HEK293T (cell line): ENCODE results near the gene RHOJ.

Experiments
- CTCF ChIA-PET: fragments of 350-600 bp; formaldehyde crosslinking; extraction: SDS; loops from one replicate; lab custom pipeline; 2021; ENCODE audit warnings: antibody characterized with exemption, inconsistent platforms; lab: Yijun Ruan, JAX
- POLR2A ChIA-PET: fragments of 350-600 bp; formaldehyde crosslinking; extraction: SDS; loops from one replicate; lab custom pipeline; 2020; ENCODE audit warnings: antibody characterized with exemption, inconsistent platforms; lab: Yijun Ruan, JAX
- DNase-seq: peaks from one replicate; pipeline ENCODE4 v3.0.0; 2012; ENCODE audit warnings: mixed read lengths; ENCODE audit errors: extremely low spot score
- ARNT ChIP-seq: fragments of 450-650 bp; IDR thresholded peaks from 2 replicates; pipeline ENCODE4 v1.6.1; 2017; ENCODE audit warnings: mild to moderate bottlenecking
- BHLHE40 ChIP-seq: fragments of 450-650 bp; IDR thresholded peaks from 2 replicates; pipeline ENCODE4 v1.6.1; 2016; ENCODE audit warnings: mild to moderate bottlenecking, moderate library complexity, borderline replicate concordance
- CTBP1 ChIP-seq: fragments of 450-650 bp; IDR thresholded peaks from 2 replicates; pipeline ENCODE4 v1.6.1; 2016; ENCODE audit warnings: borderline replicate concordance
- ELF4 ChIP-seq: fragments of 450-650 bp; IDR thresholded peaks from 2 replicates; pipeline ENCODE4 v1.6.1; 2017; ENCODE audit warnings: antibody characterized with exemption
- FOXA1 ChIP-seq: fragments of 450-650 bp; IDR thresholded peaks from 2 replicates; pipeline ENCODE4 v1.6.1; 2016; ENCODE audit warnings: mild to moderate bottlenecking
- FOXK2 ChIP-seq: fragments of 450-650 bp; IDR thresholded peaks from 2 replicates; pipeline ENCODE4 v1.6.1; 2016; ENCODE audit warnings: mild to moderate bottlenecking
- FOXM1 ChIP-seq: fragments of 450-650 bp; IDR thresholded peaks from 2 replicates; pipeline ENCODE4 v1.6.1; 2017; ENCODE audit warnings: mild to moderate bottlenecking, borderline replicate concordance
- HDGF ChIP-seq: fragments of 450-650 bp; IDR thresholded peaks from 2 replicates; pipeline ENCODE4 v1.6.1; 2017; ENCODE audit warnings: antibody characterized with exemption, borderline replicate concordance
- L3MBTL2 ChIP-seq: fragments of 450-650 bp; conservative IDR thresholded peaks from 2 replicates; pipeline ENCODE4 v1.6.1; 2016; ENCODE audit warnings: mild to moderate bottlenecking
- LEF1 ChIP-seq: fragments of 450-650 bp; IDR thresholded peaks from 2 replicates; pipeline ENCODE4 v1.6.1; 2017; ENCODE audit warnings: mild to moderate bottlenecking, borderline replicate concordance
- NFRKB ChIP-seq: fragments of 450-650 bp; IDR thresholded peaks from 2 replicates; pipeline ENCODE4 v1.6.1; 2016; ENCODE audit warnings: mild to moderate bottlenecking, moderate library complexity
- SP1 ChIP-seq: fragments of 450-650 bp; IDR thresholded peaks from 2 replicates; pipeline ENCODE4 v1.6.1; 2017
- SUZ12 ChIP-seq: fragments of 450-650 bp; IDR thresholded peaks from 2 replicates; pipeline ENCODE4 v1.6.1; 2016; ENCODE audit warnings: mild to moderate bottlenecking
- TARDBP ChIP-seq: fragments of 450-650 bp; IDR thresholded peaks from 2 replicates; pipeline ENCODE4 v1.6.1; 2016
- ZNF384 ChIP-seq: fragments of 450-650 bp; IDR thresholded peaks from 2 replicates; pipeline ENCODE4 v1.6.1; 2016
- TF ChIP-seq, protein P1 (sequence below): fragments of 450-650 bp; IDR thresholded peaks from 2 replicates; pipeline ENCODE4 v1.6.1; 2016

Gene RHOJ

GRCh38 chr14:63290741-63291430 lies 86.6 kb downstream of the RHOJ start:
- ChIA-PET POLR2A (no interaction called here), CTCF (no interaction called here)
- TF ChIP-seq CTBP1 (no peak), ZNF384 (no peak), FOXA1 (no peak), FOXM1 (no peak), L3MBTL2 (no peak), NFRKB (no peak), SP1 (no peak), ELF4 (no peak), BHLHE40 (no peak), TARDBP (no peak), ARNT (no peak), HDGF (no peak), SUZ12 (no peak)
- DNase-seq = no peak

DNA sequence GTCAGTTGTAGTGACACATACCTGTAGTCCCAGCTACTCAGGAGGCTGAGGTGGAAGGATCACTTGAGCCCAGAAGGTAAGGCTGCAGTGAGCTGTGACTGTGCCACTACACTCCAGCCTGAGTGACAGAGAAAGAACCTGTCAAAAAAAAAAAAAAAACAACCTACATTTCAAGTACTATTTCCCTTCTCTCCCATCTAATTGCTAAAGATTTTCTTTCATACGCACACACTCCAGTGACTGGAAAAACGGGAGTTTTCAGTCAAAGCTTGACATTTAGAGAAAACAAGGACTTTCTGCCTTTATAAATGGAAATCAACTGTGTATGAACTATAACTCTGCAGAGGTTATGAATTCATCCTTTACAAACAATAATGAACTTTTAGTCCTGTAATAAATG lies 88.6 kb downstream of the RHOJ start:
- TF ChIP-seq SUZ12 (no peak), LEF1 (no peak), FOXM1 (no peak), FOXA1 (no peak), ARNT (no peak), FOXK2 (no peak), ELF4 (no peak), SP1 (no peak), ZNF384 (no peak), BHLHE40 (no peak), NFRKB (no peak), L3MBTL2 (no peak), TARDBP (no peak), CTBP1 (no peak), HDGF (no peak)
- TF ChIP-seq, protein P1, sequence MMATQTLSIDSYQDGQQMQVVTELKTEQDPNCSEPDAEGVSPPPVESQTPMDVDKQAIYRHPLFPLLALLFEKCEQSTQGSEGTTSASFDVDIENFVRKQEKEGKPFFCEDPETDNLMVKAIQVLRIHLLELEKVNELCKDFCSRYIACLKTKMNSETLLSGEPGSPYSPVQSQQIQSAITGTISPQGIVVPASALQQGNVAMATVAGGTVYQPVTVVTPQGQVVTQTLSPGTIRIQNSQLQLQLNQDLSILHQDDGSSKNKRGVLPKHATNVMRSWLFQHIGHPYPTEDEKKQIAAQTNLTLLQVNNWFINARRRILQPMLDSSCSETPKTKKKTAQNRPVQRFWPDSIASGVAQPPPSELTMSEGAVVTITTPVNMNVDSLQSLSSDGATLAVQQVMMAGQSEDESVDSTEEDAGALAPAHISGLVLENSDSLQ = no peak
- DNase-seq = no peak
- POLR2A ChIA-PET = no interaction called here
- CTCF ChIA-PET = no interaction called here

GRCh38 chr14:63295231-63295685 lies 91.0 kb downstream of the RHOJ start:
- CTCF ChIA-PET = no interaction called here
- TF ChIP-seq TARDBP = no peak
- no peak for TF ChIP-seq ELF4
- no peak for TF ChIP-seq FOXK2
- TF ChIP-seq FOXA1 = no peak
- no peak for TF ChIP-seq FOXM1
- TF ChIP-seq HDGF = no peak
- TF ChIP-seq SP1 = no peak
- no peak for TF ChIP-seq ARNT
- TF ChIP-seq NFRKB = no peak
- TF ChIP-seq SUZ12 = no peak
- no peak for TF ChIP-seq CTBP1
- TF ChIP-seq ZNF384 = no peak
- TF ChIP-seq, protein P1 = no peak
- no peak for TF ChIP-seq BHLHE40
- no peak for TF ChIP-seq L3MBTL2
- TF ChIP-seq LEF1 = no peak
- POLR2A ChIA-PET = no interaction called here
- no peak for DNase-seq

DNA sequence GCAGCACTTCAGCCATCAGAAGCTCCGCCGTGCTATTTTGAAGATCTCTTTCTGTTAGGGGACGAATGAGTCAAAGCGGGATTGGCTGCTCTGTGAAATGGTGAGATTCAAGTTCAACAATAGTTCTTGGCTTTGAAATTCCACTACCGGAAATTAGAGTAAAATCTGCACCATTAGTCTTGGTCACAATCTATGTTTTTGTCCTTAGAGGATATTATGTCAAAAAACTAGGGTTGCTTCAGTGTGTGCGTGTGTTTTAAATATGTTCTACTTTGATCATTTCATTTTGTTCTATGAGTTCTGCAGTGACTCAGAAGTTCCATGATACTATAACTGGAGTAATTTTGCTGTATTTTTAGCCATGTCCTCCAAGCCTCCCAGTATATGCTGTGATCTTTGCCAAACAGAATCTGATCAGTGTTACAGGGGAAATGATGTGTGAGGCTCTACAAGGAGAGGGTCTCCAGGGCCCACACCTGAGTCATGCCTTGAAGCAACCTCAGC lies 91.9 kb downstream of the RHOJ start:
- ChIA-PET CTCF (no interaction called here), POLR2A (no interaction called here)
- TF ChIP-seq FOXM1 (no peak), LEF1 (no peak)
- DNase-seq = no peak

GRCh38 chr14:63297372-63298063 lies 93.3 kb downstream of the RHOJ start:
- ChIA-PET CTCF (no interaction called here), POLR2A (no interaction called here)
- TF ChIP-seq L3MBTL2 = no peak
- no peak for TF ChIP-seq ZNF384
- TF ChIP-seq ELF4 = no peak
- no peak for DNase-seq

DNA sequence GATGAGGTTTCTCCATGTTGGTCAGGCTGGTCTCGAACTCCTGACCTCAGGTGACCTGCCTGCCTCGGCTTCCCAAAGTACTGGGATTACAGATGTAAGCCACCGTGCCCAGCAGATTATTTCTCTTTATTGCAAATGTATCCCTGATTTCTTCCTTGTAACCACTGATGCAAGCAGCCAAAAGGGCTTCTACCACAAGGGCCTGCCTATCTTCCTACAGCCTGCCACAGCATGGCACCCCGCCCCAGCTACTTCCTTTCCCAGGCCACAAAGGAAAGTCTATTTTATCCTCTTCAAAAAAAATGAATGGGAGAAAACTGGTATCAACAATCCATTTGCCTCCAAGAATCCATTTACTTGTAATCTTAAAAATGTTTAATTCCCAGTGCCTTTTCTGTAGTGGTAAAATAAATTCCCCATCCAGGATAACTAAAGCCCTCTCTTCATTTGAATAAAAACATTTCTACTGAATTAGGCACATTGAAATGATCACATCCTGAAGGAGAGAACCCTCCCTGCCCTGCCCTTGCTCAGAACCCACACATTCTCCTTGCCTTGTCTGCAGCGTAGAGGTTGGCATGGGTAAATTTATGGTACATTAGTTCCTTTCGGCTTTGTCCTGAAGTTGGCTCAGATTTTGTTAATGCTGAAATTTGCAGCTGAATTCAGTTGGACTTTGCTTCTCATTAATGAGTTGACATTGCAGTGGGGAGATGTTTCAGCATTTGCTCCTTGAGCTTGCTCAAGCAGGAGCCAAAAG lies 95.3 kb downstream of the RHOJ start:
- DNase-seq = no peak
- CTCF ChIA-PET = interaction anchor here (0.9 kb wide), 1 partner anchor 9 kb away, joined by 5 read pairs; no protein-coding TSS in a partner anchor

More for the DNA sequence above, 95.3 kb downstream of the RHOJ start:
- POLR2A ChIA-PET = no interaction called here
- TF ChIP-seq CTBP1 = no peak
- TF ChIP-seq NFRKB = no peak
